Stimulated activated CD4-positive, alpha-beta T cell treated with anti-CD3 and anti-CD28 coated beads, Interleukin-12 subunit alpha, Interleukin-12 subunit beta, amount 100 ng/mL, for 4 hours (primary cell): Measurements from ENCODE around the gene PPIL1.
"Not testable (repeated sequence)": the region's sequence is repeated elsewhere in the genome, so short reads cannot be mapped to it uniquely, and the experiment has no call there.

Source experiments
- DNase-seq: peaks from one replicate; pipeline ENCODE4 v3.0.0-alpha.2; 2020

Gene PPIL1

GRCh38 chr6:36874443-36875249 is at the start of gene PPIL1:
PPIL1 (minus strand) TSS chr6:36874803; CDS start chr6:36874772, 31 bp downstream.
- DNase-seq: peak; percentile 78

DNA sequence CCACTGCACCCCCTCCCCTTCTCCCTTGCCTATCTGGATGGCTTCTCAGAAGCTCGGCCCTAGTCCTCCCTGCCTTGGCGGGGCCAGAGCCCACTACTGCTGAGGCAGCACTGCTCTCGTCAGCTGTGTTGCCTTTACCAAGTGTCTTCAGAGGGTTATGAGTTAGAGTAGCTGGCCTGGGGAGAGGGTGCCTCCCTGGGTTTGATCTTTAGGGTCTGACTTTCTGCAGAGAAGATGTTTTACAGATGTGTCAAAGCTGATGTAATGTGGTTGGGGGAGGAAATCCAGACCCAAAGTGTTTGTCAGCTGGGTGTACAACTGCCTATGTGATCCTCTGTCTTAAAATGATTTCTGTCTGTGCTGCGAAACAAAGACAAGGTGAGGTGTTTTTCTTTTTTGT is 49.5 kb upstream of the PPIL1 start:
- DNase-seq: no peak

DNA sequence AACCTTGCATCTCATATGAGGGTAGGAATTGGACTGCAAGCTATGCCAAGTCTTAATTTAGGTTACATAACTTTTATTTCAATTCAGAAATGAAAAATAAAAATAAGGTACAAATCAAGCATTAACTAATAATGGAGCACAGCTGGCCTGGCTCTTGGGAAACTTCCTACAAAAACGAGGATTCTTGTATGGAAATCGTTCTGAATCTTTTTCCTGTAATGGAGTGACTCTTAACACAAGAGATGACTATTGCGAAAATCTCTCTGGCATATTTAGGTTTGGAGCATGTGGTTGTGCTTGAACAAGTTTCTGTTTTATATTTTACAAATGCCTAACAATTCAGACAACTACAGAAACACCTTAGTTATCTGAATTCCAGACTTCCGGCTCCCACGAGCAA is 45.9 kb upstream of the PPIL1 start:
- DNase-seq: no peak

GRCh38 chr6:36920049-36920448 is 45.4 kb upstream of the PPIL1 start:
- no peak for DNase-seq

GRCh38 chr6:36917541-36918193 is 43.1 kb upstream of the PPIL1 start:
- no peak for DNase-seq

GRCh38 chr6:36916126-36916525 is 41.5 kb upstream of the PPIL1 start:
- no peak for DNase-seq

GRCh38 chr6:36915599-36915998 is 41.0 kb upstream of the PPIL1 start:
- no peak for DNase-seq

DNA sequence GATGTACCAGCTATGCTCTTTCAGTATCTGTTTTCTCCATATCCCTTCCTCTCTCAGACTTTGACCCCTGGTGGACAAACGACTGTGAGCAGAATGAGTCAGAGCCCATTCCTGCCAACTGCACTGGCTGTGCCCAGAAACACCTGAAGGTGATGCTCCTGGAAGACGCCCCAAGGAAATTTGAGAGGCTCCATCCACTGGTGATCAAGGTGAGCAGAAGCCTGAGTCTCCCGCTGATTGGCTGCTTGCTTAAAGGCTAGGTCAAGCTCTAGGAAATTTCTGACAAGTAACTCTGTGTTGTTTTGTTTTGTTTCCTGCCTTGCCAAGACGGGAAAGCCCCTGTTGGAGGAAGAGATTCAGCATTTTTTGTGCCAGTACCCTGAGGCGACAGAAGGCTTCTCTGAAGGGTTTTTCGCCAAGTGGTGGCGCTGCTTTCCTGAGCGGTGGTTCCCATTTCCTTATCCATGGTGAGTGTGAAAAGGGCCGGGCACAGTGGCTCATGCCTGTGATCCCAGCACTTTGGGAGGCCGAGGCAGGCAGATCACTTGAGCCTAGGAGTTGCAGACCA is 39.7 kb upstream of the PPIL1 start:
- no peak for DNase-seq

GRCh38 chr6:36913082-36913481 is 38.5 kb upstream of the PPIL1 start:
- DNase-seq: no peak

DNA sequence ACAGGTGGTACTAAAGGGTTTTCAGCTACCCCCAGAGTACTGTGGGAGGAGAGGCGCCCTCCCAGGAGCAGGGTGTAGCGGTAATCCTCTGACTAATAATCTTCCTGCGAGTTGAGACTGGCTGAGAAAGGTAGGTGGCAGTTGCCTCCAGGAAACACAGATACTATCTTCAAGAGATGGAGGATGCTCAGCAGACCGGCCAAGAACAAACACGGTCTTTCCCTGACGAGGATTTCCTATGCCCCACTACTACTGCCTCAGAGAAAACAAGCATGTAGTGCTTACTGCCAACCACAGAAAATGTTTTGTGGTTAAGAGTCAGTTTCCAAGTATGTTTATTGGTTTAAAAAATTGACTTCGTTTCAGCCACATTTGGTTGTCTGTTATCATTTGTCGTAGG is 38.0 kb upstream of the PPIL1 start:
- peak; percentile 24 for DNase-seq

GRCh38 chr6:36912030-36912454 is 37.4 kb upstream of the PPIL1 start:
- no peak for DNase-seq

DNA sequence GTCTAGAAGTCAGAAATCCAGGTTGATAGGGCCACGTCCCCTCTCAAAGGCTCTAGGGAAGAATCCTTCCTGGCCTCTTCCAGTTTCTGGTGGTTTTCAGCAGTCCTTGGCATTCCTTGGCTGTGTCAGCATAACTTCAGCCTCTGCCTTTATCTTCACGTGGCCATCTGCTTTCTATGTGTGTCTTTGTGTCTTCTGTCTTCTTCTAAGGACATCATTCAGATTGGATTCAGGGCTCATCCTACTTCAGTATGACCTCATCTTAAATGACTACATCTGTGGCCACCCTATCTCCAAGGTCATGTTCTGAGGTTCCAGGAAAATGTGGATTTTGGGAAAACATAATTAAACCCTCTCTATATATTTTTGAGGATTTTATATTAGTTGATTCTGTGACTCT is 34.1 kb upstream of the PPIL1 start:
- DNase-seq: no peak

- no peak for DNase-seq
Observed at GRCh38 chr6:36907781-36908180, 33.2 kb upstream of the PPIL1 start.

GRCh38 chr6:36906539-36907325 is 32.1 kb upstream of the PPIL1 start:
- DNase-seq: no peak

GRCh38 chr6:36904851-36905393 is 30.3 kb upstream of the PPIL1 start:
- DNase-seq: no peak

- no peak for DNase-seq
Observed at GRCh38 chr6:36904114-36904513, 29.5 kb upstream of the PPIL1 start.

DNA sequence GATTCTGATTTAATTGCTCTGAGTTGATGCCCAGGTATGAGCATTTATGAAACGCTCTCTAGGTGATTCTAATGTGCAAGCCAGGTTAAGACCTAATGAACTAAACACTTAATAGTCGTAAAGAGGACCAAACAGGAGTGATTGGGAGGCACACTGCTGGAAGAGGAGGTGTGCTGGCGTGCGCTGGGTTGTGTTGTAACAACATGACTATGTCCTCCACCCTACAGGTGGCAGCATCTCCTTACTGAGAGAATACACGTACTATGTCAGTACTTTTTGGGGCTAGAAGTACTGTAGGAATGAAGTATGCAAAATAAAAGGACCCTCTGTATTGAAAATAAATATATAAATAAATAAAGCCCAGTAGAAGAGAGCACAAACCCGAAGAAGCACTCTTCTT is 23.0 kb upstream of the PPIL1 start:
- no peak for DNase-seq

DNA sequence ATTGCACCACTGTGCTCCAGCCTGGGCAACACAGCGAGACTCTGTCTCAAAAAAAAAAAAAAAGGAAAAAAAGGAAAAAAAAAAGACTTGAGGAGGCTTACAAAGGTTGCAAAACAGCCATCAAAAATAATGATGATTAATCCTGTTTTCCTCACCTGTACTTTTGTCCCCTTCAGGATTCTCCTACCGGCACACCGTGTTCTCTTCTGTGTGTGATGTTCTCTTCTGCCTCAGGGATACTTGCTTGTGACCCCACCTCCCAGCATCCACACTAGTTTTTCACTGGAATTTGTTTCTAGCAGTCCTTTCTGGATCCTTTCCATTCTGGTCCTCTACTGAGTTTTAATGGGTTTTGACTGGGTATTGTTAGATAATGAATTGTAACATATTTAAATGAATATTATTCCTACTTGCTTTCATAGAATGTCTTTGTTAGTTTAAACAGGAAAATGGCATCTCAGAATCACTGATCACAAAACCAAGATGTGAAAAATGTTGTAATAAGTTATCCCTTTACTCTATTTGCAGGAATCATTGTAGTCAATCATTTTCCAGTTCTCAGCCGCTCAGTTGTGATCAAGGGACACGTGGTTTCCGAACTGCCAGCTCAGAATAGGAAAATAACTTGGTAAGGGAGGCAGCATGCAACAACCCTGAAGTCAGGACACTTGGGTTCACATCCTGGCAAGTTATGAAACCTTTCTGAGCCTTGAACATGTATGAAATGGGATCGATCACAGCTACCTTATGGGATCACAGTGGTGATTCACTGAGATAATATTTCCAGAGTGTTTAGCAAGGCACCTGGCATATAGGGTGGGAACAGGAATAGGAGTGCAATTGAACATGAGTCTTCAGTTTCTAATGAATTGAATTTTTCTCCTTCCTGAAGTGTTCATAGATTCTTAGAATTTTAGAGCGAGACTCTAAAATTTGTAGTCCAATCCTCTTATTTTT is 19.7 kb upstream of the PPIL1 start:
- no peak for DNase-seq

DNA sequence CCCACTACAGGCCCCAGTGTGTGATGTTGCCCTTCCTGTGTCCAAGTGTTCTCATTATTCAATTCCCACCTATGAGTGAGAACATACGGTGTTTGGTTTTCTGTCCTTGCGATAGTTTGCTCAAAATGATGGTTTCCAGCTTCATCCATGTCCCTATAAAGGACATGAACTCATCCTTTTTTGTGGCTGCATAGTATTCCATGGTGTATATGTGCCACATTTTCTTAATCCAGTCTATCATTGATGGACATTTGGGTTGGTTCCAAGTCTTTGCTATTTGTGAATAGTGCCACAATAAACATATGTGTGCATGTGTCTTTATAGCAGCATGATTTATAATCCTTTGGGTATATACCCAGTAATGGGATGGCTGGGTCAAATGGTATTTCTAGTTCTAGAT is 16.6 kb upstream of the PPIL1 start:
- DNase-seq: not testable (repeated sequence)

GRCh38 chr6:36890112-36890663 is 15.6 kb upstream of the PPIL1 start:
- no peak for DNase-seq

DNA sequence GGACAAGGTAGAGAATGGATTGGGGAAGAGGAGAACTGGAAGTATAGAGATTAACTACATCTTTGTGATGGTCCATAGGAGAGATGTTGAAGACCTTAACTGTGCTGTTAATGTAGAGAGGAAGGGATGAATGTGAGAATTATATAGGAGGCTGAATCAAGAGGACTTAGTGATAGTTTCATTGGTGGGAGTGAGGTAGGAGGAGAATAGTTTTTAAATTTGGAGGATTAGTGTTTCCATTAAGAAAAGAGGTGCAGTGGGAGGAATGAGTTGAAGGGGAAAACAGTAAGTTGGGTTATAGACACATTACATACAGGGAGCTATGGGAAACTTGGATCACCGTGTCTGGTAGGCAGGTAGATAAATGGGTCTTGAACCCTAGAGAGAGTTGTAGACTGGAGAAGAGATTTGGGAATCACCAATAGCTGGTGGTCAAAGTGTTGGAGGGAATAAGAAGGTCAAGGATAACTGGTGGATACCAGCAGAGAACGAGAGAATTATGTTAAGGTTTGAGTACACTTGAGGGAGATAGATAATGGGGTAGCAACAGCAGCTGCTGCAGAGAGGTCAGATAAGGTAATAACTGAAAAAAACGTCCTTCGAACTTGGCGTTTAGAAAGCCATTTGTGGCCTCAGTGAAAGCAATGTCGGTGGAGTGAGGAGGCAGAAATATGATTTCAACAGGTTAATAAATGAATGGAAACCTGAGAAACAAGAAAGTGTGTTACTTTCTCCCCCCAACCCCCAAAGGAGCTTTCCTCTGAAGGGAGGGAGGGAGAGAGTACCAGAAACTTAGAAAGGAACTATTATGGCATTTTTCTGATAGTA is 14.3 kb upstream of the PPIL1 start:
- no peak for DNase-seq
